Pulmonary artery endothelial cell (primary cell): Measurements from ENCODE around the gene SPSB1. TPM values are rescaled to one million over a fixed set of nuclear protein-coding genes. Genes with fewer than 3 reads are reported as not detected.
"Not testable (repeated sequence)": the region's sequence is repeated elsewhere in the genome, so short reads cannot be mapped to it uniquely, and the experiment has no call there.

ENCODE experiments used
- DNase-seq: peaks from one replicate; pipeline ENCODE4 v3.0.0-alpha.2; 2011; ENCODE audit warnings: low read depth, low spot score
- total RNA-seq: library from RNA; depleted of rRNA; stranded (reverse); fragments of >200 nt; gene quantifications from 2 replicates; pipeline ENCODE4 v1.2.3, GENCODE V29; 2014

Gene SPSB1
- total RNA-seq, 1 donor from 2014 or later, result 18.9 TPM

DNA sequence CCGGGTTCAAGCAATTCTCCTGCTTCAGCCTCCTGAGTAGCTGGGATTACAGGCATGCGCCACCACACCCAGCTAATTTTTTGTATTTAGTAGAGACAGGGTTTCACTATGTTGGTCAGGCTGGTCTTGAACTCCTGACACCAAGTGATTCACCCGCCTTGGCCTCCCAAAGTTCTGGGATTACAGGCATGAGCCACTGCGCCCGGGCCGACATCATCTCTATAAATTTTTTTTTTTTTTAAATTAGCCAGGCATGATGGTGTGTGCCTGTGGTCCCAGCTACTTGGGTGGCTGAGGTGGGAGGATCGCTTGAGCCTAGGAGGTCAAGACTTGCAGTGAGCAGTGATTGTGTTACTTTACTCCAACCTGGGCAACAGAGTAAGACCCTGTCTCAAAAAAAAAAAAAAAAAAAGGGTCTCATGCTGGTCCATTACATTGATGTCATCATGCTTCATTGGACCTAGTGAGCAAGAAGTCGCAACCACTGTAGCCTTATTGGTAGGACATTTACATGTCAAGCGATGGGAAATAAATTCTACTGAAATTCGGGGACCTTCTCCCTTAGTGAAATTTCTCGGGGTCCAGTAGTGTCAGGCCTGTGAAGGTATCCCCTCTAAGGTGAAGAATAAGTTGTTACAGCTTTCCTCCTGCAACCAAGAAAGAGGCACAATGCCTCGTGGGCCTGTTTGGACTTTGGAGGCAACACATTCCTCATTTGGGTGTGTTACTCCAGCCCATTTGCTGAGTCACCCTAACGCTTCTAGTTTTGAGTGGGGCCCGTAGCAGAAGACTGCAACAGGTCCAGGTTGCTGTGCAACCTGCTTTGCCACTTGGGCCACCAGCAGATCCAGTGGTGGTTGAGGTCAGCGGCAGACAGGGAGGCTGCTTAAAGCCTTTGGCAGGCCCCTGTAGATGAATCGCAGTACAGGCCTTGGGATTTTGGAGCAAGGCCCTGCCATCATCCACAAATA, 7.2 kb downstream of the SPSB1 start:
- not testable (repeated sequence) for DNase-seq

DNA sequence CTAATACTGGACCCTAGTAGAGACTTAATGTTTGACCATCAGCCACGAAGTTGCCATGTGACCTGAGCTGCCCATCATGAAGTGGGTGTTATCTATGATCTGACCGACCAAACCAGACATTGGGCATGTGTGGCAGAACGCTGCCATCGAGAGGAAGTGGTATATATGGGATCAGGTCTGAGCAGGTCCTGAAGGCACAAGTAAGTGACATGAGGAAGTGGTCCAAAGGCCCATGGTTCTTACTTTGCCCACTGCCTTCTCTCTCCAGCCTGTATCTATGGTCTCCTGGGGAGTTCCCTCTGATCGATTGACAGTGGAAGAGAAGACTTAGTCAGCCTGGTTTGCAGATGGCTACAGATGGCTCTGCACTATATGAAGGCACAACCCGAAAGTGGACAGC, 7.9 kb downstream of the SPSB1 start:
- no peak for DNase-seq

DNA sequence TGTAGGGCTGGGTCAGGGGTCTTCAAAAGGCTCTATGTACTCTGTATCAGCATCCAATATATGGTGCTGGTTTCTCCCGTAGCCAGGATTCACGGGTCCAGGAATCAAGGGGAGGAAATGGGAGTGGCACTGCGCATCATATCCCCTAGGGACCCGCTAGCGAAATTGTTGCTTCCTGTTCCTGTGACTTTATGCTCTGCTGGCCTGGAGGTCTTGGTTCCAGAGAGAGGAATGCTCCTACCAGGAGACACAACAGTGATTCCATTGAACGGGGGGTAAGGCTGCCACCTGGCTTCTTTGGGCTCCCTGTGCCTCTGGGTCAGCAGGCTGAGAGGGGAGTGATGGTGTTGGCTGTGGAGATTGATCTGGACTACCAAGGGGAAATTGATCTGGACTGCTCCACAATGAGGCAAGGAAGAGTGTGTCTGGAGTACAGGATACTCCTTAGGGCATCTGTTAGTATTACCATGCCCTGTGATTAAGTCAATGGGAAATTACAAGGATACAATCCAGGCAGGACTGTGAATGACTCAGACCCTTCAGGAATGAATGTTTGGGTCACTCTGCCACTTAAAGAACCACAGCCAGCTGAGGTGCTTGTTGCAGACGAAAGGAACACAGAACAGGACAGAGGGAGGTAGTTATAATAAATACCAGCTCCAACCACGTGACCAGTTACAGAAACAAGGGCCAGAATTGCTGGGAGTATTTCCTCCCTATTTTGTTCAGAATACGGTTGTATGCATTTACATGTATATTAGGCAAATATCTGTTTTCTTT, 10.2 kb downstream of the SPSB1 start:
- DNase-seq, result no peak

DNA sequence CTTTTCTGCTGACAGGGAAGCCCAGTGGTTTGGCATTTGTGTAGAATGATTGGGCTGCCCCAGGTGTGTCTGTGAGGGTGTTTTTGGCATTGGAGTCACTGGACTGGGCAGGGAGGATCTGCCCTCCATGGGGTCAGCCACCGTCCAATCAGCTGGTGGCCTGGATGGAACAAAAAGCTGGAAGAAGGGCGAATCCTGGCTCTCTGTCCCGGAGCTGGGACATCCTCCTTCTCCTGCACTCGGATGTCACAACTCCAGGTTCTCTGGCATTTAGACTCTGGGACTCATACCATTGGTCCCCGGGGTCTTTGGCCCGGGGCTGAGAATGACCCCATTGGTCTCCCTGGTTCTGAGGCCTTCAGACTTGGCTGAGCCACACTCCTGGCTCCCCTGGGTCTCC, 11.2 kb downstream of the SPSB1 start:
- DNase-seq, result no peak

DNA sequence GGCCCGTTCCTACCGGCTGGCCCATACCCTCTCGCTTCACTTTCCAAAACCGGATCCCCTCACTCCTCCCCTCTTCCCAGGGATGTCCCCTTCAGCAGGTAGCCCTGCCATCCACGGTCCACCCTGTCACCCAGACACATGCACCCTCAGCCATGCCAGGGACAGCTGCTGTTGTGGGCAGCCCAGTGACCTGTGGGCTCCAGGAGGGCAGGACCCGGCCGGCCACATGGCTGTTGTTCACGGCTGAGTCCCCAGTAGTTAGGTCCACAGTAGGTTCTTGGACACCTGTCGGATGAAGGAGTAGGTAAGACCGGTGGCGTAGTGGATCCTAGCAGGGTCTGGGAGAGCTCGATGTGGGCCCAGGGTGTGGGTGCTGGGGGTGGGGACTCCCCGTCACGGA, 12.5 kb downstream of the SPSB1 start:
- DNase-seq, result no peak

DNA sequence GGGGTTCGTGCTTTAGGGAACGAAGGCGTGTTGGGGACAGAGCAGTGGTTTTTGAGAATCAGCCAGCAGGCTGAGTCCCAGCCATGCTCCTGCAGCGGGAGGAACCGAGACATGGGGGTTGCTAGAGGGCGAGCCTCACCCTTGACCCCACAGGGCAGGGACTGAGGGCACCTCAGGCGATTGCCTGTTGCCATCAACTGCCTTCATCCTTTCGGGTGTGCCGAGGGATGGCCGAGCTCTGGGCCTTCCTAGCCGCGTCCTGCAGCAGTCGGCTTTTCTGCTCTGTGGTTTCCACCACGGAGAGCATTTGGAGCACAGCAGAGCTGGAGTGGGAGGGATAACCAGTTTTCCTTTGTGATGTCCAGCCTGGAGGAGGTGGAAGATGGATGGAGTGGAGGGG, 13.3 kb downstream of the SPSB1 start:
- DNase-seq, result no peak

DNA sequence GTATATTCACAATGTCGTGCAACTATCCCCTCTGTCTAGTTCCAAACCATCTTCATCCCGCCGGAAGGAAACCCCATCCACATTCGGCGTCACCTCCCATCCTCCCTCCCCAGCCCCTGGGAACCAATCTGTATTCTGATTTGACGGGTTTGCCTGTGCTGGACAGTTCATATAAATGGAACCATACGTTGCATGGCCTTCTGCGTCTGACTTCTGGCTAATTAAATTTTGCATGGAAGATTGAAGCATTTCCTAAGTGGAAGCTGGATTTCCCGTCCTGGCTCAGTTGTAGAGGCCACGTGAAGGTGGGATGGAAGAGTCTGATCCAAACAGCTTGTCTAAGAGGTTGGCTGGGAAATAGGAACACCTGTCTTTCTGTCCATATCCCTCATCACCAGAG, 14.6 kb downstream of the SPSB1 start:
- DNase-seq, result no peak

DNA sequence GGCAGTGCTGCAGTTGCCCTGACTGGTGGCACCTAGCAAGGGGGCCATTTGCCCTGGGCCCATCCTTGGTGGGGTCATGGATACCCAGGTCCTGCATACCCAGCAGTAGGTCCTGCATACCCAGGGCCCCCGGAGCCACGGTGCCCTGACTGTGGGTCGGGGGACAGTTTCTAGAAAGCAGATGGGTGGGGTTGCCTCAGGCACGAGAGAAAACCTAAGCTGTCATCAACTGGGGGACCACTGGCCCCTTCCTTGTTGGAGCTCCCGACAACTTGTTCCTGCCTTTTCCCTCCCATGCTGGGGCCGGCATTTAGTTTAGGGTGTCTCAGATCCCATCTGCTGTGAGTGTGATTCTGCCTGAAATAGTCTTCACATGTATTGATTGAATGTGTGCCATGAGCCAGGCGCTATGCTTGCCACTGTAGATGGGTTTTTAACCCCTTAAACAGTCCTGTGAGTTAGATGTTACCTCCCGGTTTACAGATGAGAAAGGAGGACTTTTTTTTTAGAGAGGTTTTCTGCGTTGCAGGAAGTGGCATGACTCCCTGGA, 15.6 kb downstream of the SPSB1 start:
- DNase-seq, result no peak

DNA sequence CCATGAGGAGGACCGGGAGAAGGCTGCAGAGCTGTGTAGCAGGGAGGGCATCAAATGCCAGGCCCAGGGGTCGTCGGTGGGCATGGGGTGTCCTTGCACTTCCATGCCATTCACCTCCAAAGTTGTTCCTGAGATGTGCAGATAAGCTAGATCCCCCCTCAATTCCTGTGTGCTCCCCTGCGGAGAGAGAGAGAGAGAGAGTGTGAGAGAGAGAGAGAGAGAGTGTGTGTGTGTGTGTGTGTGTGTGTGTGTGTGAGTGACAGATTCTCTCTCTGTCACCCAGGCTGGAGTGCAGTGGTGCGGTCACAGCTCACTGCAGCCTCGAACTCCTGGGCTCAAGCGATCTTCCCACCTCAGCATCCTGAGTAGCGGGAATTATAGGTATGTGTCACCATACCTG, 16.4 kb downstream of the SPSB1 start:
- no peak for DNase-seq

DNA sequence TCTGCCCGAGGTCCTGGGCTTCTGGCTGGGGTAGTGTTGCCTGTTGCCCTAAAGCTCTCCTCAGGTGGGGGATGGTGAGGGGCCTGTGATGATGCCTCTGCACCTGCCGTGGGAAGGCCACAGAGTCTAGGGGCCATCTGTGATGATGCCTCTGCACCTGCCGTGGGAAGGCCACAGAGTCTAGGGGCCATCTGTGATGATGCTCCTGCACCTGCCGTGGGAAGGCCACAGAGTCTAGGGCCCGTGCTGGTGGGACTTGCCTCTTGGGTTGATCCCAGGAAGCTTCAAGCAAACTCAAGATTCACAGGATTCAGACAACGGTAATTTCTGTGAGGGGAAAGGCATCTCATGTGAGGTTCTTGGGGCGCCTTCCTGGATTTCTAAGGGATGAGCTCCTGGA, 17.3 kb downstream of the SPSB1 start:
- DNase-seq, result no peak

DNA sequence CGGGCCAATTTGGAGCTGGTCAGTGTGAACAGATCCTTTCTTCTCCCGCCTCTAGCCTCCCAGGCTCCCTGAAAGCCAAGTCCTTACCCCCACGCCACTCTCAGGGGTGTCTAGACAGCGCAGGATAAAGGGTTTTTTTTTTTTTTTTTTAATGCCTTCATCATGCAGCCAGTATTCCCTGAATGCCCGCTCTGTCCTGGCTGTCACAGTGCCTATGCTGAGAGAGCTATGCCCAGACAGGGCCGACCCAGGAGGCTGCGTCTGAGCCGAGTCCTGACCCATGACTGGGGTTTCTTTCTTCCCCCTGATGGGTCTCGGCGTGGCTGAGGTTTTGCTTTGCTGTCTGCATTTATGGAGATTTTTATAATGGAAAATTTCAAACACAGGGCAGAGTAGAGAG, 18.3 kb downstream of the SPSB1 start:
- no peak for DNase-seq

DNA sequence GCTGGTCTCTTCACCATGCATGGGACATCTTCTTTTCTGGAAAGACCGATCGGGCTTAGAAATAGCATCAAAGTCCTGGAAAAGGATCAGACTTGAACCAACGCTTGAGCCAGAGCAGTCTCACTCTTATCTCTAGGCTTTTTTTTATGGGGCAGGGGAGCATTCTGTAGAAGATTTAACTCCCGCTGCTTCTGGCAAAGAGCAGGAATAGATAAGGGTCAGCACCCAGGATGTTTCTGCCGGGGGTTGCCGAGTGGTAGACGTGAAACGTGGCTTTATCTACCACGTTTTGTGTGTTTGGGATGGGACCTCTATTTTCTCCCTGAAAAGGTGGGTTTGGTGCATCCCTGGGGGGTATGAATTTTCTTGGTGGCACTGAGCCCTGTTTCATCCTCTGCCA, 18.8 kb downstream of the SPSB1 start:
- DNase-seq, result no peak

DNA sequence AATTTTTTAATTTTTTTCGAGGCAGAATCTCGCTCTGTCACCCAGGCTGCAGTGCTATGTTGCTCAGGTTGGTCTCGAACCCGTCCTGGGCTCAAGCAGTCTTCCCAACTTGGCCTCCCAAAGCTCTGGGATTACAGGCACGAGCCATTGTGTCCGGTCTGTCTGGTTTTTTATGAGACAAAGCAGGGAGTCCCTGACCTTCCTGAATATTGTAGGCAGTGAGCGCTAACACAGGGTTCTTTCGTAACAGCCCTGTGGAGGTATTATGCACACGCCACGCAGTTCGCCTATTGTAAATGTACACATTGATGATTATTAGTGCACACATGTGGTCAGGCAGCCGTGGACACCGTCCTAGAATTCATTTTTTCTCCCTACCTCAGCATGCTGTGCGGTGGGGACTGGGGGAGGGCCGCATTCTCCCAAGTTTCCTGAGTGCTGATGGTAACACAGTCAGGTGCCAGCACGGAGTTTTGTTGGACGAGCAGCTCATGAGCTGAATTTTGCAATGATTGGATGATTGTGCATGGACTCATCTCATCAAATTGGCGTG, 19.6 kb downstream of the SPSB1 start:
- DNase-seq, result no peak

DNA sequence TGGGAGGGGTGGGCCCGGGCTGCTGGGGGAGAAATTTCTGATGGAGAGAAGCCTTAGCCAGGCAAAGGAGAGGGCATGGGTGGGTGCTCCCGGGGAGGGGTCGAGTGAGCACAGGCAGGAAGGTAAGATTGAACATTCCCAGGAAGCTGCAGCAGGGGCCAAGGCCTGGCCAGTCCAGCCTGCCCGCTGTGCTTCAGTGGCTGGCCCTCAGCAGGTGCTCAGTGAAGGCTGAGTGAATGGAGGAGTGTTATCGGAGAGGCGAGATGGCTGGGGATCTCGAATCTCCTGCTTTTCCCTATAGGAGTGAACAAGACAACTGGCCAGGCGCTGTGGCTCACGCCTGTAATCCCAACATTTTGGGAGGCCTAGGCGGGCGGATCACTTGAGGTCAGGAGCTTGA, 20.9 kb downstream of the SPSB1 start:
- no peak for DNase-seq

DNA sequence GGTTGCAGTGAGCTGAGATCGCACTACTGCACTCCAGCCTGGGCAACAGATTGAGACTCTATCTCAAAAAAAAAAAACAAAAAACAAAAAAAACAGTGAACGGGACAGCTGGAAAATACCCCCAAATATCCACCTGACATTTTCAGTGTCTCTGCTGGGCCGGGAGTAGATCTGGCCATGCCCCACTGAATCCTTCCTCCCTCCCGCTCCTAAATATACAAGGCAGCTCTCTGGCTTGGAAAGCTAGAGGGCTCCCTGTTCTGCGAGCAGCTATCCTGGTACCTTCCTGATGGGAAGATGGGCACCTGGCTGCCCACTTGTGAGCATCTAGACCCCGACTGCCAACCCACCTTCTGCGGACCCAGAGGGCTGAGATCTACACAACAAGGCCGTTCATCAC, 21.4 kb downstream of the SPSB1 start:
- DNase-seq, result no peak

DNA sequence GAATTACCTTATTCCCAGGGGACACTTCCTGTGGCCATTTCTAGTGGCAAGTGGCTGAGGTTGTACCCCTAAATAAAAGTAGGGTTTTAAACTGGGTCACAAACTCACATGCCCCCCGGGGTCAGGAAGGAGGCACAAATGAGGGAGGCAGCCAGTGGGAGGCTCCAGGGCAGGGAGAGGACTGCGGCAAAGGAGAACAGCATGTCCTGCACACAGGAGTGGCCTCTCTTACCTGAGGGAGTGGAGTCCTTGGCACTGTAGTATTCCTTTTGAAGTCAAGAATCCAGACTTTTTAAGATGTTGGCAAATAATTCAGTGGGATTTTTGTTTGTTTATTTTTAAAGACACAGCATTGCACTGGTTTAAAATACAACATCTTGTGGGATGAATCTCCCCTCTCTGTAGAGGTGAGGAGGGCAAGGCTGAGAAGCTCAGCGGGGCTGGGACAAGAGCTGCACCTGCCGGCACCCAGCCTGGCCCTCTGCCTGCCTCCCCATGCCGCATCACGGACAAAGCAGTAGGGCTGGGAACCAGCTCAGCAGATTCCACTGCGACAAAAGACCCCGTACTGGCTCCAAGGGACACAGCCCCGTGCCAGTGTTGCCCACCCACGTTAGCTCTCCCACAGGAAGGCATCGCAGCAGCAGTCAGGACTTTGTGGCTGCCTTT, 22.2 kb downstream of the SPSB1 start:
- no peak for DNase-seq

DNA sequence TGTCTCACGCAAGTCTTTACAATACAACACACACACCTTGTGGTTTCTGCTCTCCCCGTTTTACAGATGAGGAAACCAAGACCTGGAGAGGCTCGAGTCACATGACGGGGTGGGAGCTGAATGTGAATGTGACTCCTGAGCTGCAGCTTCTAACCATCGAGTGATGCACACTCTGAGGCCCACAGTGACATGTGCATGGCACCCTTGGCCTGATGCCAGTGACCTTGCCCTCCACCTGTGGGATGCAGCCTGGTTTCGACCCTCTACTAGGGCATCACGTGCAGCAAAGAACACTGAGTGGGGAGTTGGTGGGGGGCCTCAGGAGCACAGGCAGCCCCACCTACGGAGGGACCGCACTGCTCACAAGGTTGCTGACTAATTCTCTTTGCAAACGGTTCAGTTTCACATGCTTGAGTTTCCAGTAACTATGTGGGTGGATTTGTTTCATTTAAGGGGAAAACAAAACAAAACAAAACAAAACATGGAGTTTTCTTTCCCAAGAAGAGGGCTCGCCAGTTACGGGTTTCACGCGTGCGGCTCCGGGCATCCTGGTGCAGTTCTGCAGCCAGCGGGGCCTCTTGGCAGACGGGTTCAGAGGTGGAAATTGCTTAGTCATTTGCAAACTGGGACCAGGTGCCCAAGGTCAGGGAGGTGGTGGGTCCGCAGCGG, 22.9 kb downstream of the SPSB1 start:
- DNase-seq, result no peak

DNA sequence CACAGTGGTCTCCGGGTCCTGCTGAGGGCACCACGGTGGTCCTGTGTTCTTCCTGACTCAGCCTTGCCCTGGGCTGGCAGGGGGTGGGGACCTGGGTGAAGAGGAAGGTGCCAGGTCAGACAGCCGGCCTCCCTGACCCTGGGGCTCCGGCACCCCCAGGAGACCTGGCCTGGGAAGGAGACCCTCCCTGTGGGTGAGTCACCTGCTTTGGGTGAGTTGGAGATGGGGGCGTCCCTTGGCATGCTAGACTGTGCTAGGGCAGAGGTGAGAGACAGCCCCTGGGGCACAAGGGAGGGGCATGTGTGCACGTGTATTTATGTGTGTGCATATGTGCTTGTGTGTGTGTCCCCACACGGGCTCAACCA, 23.4 kb downstream of the SPSB1 start:
- no peak for DNase-seq

DNA sequence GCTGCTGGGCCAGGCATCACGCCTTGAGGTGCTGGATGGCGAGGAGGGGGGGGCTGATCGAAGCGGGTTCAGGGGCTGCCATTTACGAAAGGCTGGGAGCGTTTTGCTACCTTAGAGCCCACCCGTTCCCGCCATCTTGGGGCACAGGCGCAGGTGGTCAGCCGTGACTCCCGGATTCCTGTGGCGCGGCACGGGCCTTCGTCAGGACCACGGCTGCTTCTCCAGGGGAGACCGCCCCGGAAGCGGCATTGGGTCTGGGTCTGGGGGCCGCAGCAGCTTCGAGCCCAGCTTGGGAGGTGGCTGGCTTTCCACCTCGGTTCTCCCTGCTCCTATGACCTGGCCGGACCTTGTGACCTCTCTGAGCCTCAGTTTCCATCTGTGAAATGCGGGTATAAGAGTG, 23.8 kb downstream of the SPSB1 start:
- DNase-seq, result no peak

DNA sequence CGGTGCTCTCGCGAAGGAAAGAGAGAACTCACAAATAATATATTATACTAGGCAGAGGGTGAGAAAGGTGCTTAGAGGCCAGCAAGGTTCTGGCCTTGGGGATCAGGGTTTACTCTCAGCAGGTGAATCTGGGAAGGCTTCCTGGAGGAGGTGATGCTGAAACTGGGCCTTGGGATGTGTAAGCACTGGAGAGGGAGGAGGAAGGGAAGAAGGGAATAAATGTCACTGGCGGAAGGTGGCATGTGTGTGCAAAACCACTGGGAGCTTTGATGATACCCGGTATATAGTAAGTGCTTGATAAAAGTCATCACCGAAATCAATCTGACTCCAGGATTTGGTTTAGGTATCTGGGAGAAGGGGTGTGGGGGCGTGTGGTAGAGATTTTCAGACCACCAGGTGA, 24.4 kb downstream of the SPSB1 start:
- DNase-seq, result no peak
